NCI-H82 (cell line): ENCODE results near the gene MAP3K15.
"Not testable (repeated sequence)": the region's sequence is repeated elsewhere in the genome, so short reads cannot be mapped to it uniquely, and the experiment has no call there.

ENCODE experiments used
- DNase-seq: peaks from one replicate; lab custom pipeline; 2025; lab: John Stamatoyannopoulos, UW

Gene MAP3K15

GRCh38 chrX:19540076-19540475 lies 24.8 kb upstream of the MAP3K15 start:
- DNase-seq, result peak; percentile 60

GRCh38 chrX:19539665-19540064 lies 24.4 kb upstream of the MAP3K15 start:
- DNase-seq, result no peak

- DNase-seq, result peak; percentile 58
These were observed 20.2 kb upstream of the MAP3K15 start for GRCh38 chrX:19535476-19535875.

GRCh38 chrX:19532709-19533108 lies 17.4 kb upstream of the MAP3K15 start:
- DNase-seq, result no peak

GRCh38 chrX:19517965-19518364 lies 2.7 kb upstream of the MAP3K15 start:
- no peak for DNase-seq

GRCh38 chrX:19515615-19516105 lies 352 bp upstream of the MAP3K15 start:
- peak; percentile 44 for DNase-seq

GRCh38 chrX:19513383-19513782 lies 1.9 kb downstream of the MAP3K15 start:
- peak; percentile 74 for DNase-seq

- DNase-seq, result no peak
These were observed 2.3 kb downstream of the MAP3K15 start for GRCh38 chrX:19512961-19513360.

GRCh38 chrX:19512359-19512758 lies 2.9 kb downstream of the MAP3K15 start:
- no peak for DNase-seq

- DNase-seq, result not testable (repeated sequence)
These were observed 3.5 kb downstream of the MAP3K15 start for GRCh38 chrX:19511796-19512195.

- no peak for DNase-seq
These were observed 18.6 kb downstream of the MAP3K15 start for GRCh38 chrX:19496711-19497110.

- no peak for DNase-seq
These were observed 27.6 kb downstream of the MAP3K15 start for GRCh38 chrX:19487520-19488200.

- DNase-seq, result no peak
These were observed 35.9 kb downstream of the MAP3K15 start for GRCh38 chrX:19479458-19479857.

GRCh38 chrX:19468383-19468782 lies 46.9 kb downstream of the MAP3K15 start:
- not testable (repeated sequence) for DNase-seq

GRCh38 chrX:19462879-19463278 lies 52.4 kb downstream of the MAP3K15 start:
- DNase-seq, result no peak

GRCh38 chrX:19462231-19462630 lies 53.1 kb downstream of the MAP3K15 start:
- DNase-seq, result no peak

GRCh38 chrX:19457662-19458061 lies 57.6 kb downstream of the MAP3K15 start:
- no peak for DNase-seq

- no peak for DNase-seq
These were observed 67.2 kb downstream of the MAP3K15 start for GRCh38 chrX:19448077-19448476.

GRCh38 chrX:19446397-19446796 lies 68.9 kb downstream of the MAP3K15 start:
- no peak for DNase-seq

GRCh38 chrX:19445772-19446171 lies 69.5 kb downstream of the MAP3K15 start:
- DNase-seq, result not testable (repeated sequence)

GRCh38 chrX:19443869-19444526 lies 71.3 kb downstream of the MAP3K15 start:
- DNase-seq, result peak; percentile 12

- no peak for DNase-seq
These were observed 74.6 kb downstream of the MAP3K15 start for GRCh38 chrX:19440713-19441112.

GRCh38 chrX:19422661-19423060 lies 92.6 kb downstream of the MAP3K15 start:
- not testable (repeated sequence) for DNase-seq

- DNase-seq, result no peak
These were observed 105.0 kb downstream of the MAP3K15 start for GRCh38 chrX:19410259-19410658.
